SK-N-SH treated with all-trans-retinoic acid at 6 μM for 48 hours (cell line): ENCODE measurements around the gene RASAL2.

ENCODE experiments used
- ATAC-seq: fragments of 200-7000 bp; cut with Tn5 transposase; 3 replicates; pipeline ENCODE4 v1.9.1; 2020; ENCODE audit warnings: mild to moderate bottlenecking, moderate library complexity
- ARNTL ChIP-seq: fragments of 450-650 bp; formaldehyde crosslinking; IDR thresholded peaks from 2 replicates; pipeline ENCODE4 v1.5.0; 2020; ENCODE audit warnings: low read depth, mild to moderate bottlenecking, moderate library complexity, borderline replicate concordance
- BACH2 ChIP-seq: fragments of 250-450 bp; sonication (Bioruptor Pico); IDR thresholded peaks from 2 replicates; pipeline ENCODE4 v1.9.0; 2021; ENCODE audit warnings: mild to moderate bottlenecking, borderline replicate concordance
- CREB5 ChIP-seq: fragments of 250-450 bp; sonication (Bioruptor Pico); IDR thresholded peaks from 2 replicates; pipeline ENCODE4 v1.5.1; 2020; ENCODE audit warnings: low read depth, mild to moderate bottlenecking, moderate library complexity
- CSDC2 ChIP-seq: fragments of 250-450 bp; sonication (Bioruptor Pico); IDR thresholded peaks from 2 replicates; pipeline ENCODE4 v1.5.0; 2020; ENCODE audit warnings: mild to moderate bottlenecking, moderate library complexity
- CSRNP3 ChIP-seq: fragments of 250-450 bp; sonication (Bioruptor Pico); IDR thresholded peaks from 2 replicates; pipeline ENCODE4 v1.5.1; 2021; ENCODE audit warnings: mild to moderate bottlenecking, moderate library complexity
- ESRRG ChIP-seq: fragments of 250-450 bp; sonication (Bioruptor Pico); IDR thresholded peaks from 2 replicates; pipeline ENCODE4 v1.6.1; 2021; ENCODE audit warnings: mild to moderate bottlenecking
- GLIS3 ChIP-seq: fragments of 250-450 bp; sonication (Bioruptor Pico); IDR thresholded peaks from 2 replicates; pipeline ENCODE4 v1.5.0; 2020; ENCODE audit warnings: mild to moderate bottlenecking, moderate library complexity
- ISL1 ChIP-seq: fragments of 250-450 bp; sonication (Bioruptor Pico); IDR thresholded peaks from 2 replicates; pipeline ENCODE4 v2.1.2; 2022; ENCODE audit warnings: mild to moderate bottlenecking, moderate library complexity
- OSR1 ChIP-seq: fragments of 250-450 bp; sonication (Bioruptor Pico); IDR thresholded peaks from 2 replicates; pipeline ENCODE4 v1.8.0; 2022; ENCODE audit warnings: moderate library complexity, mild to moderate bottlenecking, inconsistent platforms
- PATZ1 ChIP-seq: fragments of 250-450 bp; sonication (Bioruptor Pico); IDR thresholded peaks from 2 replicates; pipeline ENCODE4 v1.8.0; 2020; ENCODE audit warnings: mild to moderate bottlenecking, moderate library complexity, borderline replicate concordance
- POU6F1 ChIP-seq: fragments of 250-450 bp; sonication (Bioruptor Pico); IDR thresholded peaks from 2 replicates; pipeline ENCODE4 v1.8.0; 2021; ENCODE audit warnings: low read depth, mild to moderate bottlenecking, moderate library complexity, borderline replicate concordance
- PPARA ChIP-seq: fragments of 250-450 bp; sonication (Bioruptor Pico); IDR thresholded peaks from 2 replicates; pipeline ENCODE4 v1.5.0; 2020; ENCODE audit warnings: mild to moderate bottlenecking, borderline replicate concordance
- RARB ChIP-seq: fragments of 250-450 bp; sonication (Bioruptor Pico); IDR thresholded peaks from 2 replicates; pipeline ENCODE4 v1.8.0; 2021; ENCODE audit warnings: mild to moderate bottlenecking, moderate library complexity
- SNAI2 ChIP-seq: fragments of 250-450 bp; sonication (Bioruptor Pico); IDR thresholded peaks from 2 replicates; pipeline ENCODE4 v1.5.0; 2020; ENCODE audit warnings: mild to moderate bottlenecking, moderate library complexity
- TOX ChIP-seq: fragments of 250-450 bp; sonication (Bioruptor Pico); IDR thresholded peaks from 2 replicates; pipeline ENCODE4 v1.8.0; 2021; ENCODE audit warnings: mild to moderate bottlenecking, moderate library complexity, borderline replicate concordance
- TSHZ2 ChIP-seq: fragments of 250-450 bp; sonication (Bioruptor Pico); IDR thresholded peaks from 2 replicates; pipeline ENCODE4 v1.5.0; 2020; ENCODE audit warnings: mild to moderate bottlenecking, moderate library complexity
- ZC3H10 ChIP-seq: fragments of 250-450 bp; sonication (Bioruptor Pico); IDR thresholded peaks from 2 replicates; pipeline ENCODE4 v1.5.1; 2021; ENCODE audit warnings: mild to moderate bottlenecking, moderate library complexity
- ZFP3 ChIP-seq: fragments of 250-450 bp; sonication (Bioruptor Pico); IDR thresholded peaks from 2 replicates; pipeline ENCODE4 v1.5.0; 2020; ENCODE audit warnings: mild to moderate bottlenecking, moderate library complexity
- ZFP30 ChIP-seq: fragments of 450-650 bp; formaldehyde crosslinking; IDR thresholded peaks from 2 replicates; pipeline ENCODE4 v1.5.0; 2022; ENCODE audit warnings: mild to moderate bottlenecking, moderate library complexity
- ZNF565 ChIP-seq: fragments of 450-650 bp; formaldehyde crosslinking; conservative IDR thresholded peaks from 2 replicates; pipeline ENCODE4 v1.5.0; 2020; ENCODE audit warnings: low read depth, mild to moderate bottlenecking, moderate library complexity
- ZNF70 ChIP-seq: fragments of 450-650 bp; formaldehyde crosslinking; IDR thresholded peaks from 2 replicates; pipeline ENCODE4 v1.5.0; 2020; ENCODE audit warnings: mild to moderate bottlenecking, moderate library complexity
- ZNF8 ChIP-seq: fragments of 450-650 bp; formaldehyde crosslinking; IDR thresholded peaks from 2 replicates; pipeline ENCODE4 v1.5.0; 2020; ENCODE audit warnings: mild to moderate bottlenecking, moderate library complexity

Gene RASAL2

GRCh38 chr1:178076607-178077006 is 17.3 kb upstream of the RASAL2 start:
- no peak for TF ChIP-seq ZFP3 (CRISPR knock-in tag)
- no peak for TF ChIP-seq OSR1
- TF ChIP-seq RARB (CRISPR knock-in tag) = no peak
- TF ChIP-seq ZFP30 (CRISPR knock-in tag) = no peak
- no peak for TF ChIP-seq PATZ1 (CRISPR knock-in tag)
- TF ChIP-seq GLIS3 (CRISPR knock-in tag) = no peak
- TF ChIP-seq ARNTL (CRISPR knock-in tag) = no peak
- TF ChIP-seq CREB5 (CRISPR knock-in tag) = no peak
- TF ChIP-seq PPARA (CRISPR knock-in tag) = no peak
- no peak for TF ChIP-seq ZNF565 (CRISPR knock-in tag)
- TF ChIP-seq POU6F1 (CRISPR knock-in tag) = no peak
- no peak for TF ChIP-seq ESRRG (CRISPR knock-in tag)
- TF ChIP-seq ZC3H10 (CRISPR knock-in tag) = no peak
- no peak for TF ChIP-seq ISL1 (CRISPR knock-in tag)
- TF ChIP-seq SNAI2 (CRISPR knock-in tag) = no peak
- no peak for TF ChIP-seq ZNF70 (CRISPR knock-in tag)
- TF ChIP-seq TSHZ2 = no peak
- no peak for TF ChIP-seq CSRNP3 (CRISPR knock-in tag)
- no peak for TF ChIP-seq TOX (CRISPR knock-in tag)
- no peak for TF ChIP-seq CSDC2 (CRISPR knock-in tag)
- ATAC-seq = no peak

- no peak for ATAC-seq
- TF ChIP-seq ARNTL (CRISPR knock-in tag) = no peak
- no peak for TF ChIP-seq ZNF565 (CRISPR knock-in tag)
- no peak for TF ChIP-seq ZFP3 (CRISPR knock-in tag)
- no peak for TF ChIP-seq CSRNP3 (CRISPR knock-in tag)
- no peak for TF ChIP-seq SNAI2 (CRISPR knock-in tag)
- TF ChIP-seq RARB (CRISPR knock-in tag) = no peak
- no peak for TF ChIP-seq CSDC2 (CRISPR knock-in tag)
- TF ChIP-seq ISL1 (CRISPR knock-in tag) = no peak
- no peak for TF ChIP-seq ZFP30 (CRISPR knock-in tag)
- no peak for TF ChIP-seq POU6F1 (CRISPR knock-in tag)
- TF ChIP-seq PPARA (CRISPR knock-in tag) = no peak
- no peak for TF ChIP-seq BACH2
- no peak for TF ChIP-seq ESRRG (CRISPR knock-in tag)
- no peak for TF ChIP-seq ZNF70 (CRISPR knock-in tag)
- TF ChIP-seq ZNF8 (CRISPR knock-in tag) = no peak
- TF ChIP-seq GLIS3 (CRISPR knock-in tag) = no peak
- no peak for TF ChIP-seq ZC3H10 (CRISPR knock-in tag)
- TF ChIP-seq TSHZ2 = no peak
- TF ChIP-seq, all 23 proteins: peak for 0
Measured at GRCh38 chr1:178077917-178078316, 16.0 kb upstream of the RASAL2 start.
